ENCODE measurements around the gene PLA2G4C.
A peak's percentile ranks its signal among the peaks of the same experiment; 100 is the strongest.

PLA2G4C gene

DNA sequence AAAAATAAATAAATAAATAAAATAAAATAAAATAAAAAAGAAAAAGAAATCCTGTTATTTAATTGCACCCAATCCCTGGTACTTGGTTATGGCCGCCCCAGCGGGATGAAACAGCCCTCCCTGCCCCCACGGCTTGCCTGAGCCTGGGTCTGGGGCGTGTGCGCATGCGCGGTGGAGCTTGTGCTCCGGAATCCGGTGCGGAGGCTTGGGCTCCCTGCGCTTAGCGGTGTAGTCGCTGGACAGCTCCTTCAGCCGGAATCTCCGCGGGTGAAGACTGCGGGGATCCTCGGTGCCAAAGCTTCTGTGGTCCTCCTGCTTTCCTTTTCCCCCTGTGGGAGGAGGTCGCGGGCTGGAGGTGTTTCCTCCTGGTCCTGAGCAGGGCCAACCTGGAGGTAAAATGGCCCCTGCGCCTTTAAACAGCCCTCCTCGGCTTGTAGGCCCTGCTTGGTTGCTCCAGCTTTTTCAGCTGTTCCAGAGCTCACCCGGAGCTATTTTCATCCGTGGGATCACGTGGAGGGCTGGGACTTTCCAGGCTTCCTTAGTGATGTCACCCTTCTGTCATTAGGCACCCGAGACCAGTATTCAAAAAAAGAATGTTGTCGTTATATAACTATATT is at the start of gene PLA2G4C:
TSS of gene PLA2G4C (minus strand) at position 468 of the 617 bp plus-strand sequence. CDS start 4,288 bp downstream, outside the sequence.
- peak within 1 kb of the TSS; percentile 11; the same call in 1 of the 2 replicates for H3K27ac ChIP-seq (ENCODE audit: low read depth, low read length)
- H3K4me2 ChIP-seq (ENCODE audit: low read length): peak within 1 kb of the TSS; percentile 78

DNA sequence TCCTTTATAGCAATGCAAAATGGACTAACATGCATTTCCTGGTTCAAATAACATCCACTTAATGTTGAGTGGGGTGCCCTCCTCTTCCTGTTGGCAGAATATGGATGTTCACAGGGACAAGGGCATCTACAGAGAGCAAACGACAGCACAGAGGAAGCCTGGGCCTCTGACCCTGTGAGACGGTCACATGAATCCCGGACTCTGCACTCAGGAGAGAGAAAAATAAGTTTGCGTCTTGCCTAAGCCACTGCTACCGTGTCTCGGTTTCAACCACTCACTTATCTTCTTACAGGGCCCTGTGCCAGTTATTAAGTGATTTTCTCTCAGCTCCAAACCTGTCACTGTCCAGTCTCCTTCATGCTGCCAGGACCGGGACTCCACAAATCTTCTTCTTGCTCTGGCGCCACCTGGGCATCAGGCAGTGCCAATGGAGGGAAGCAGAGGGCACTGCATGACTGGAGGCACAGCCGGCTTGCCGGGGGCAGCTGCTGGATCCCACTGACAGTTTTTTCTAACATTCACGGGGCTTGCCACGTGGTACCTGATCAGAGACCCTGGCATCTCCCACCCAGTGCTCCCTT is 47.7 kb upstream of the PLA2G4C start:
- H3K79me2 ChIP-seq (ENCODE audit: control insufficient read depth, low read length): no peaks in the 10 kb centered on the region
- H3K27me3 ChIP-seq (ENCODE audit: control insufficient read depth, low read length): no peaks in the 10 kb centered on the region
- no peaks in the 10 kb centered on the region for H3K4me1 ChIP-seq (ENCODE audit: control insufficient read depth, low read length)
- no peaks in the 10 kb centered on the region for H3K9me3 ChIP-seq (ENCODE audit: control insufficient read depth, insufficient read depth, low read length)
- H3K36me3 ChIP-seq (ENCODE audit: control insufficient read depth, low read length): peaks cover 78% of the 10 kb centered on the region
- no peaks in the 10 kb centered on the region for H3K9me2 ChIP-seq (replicated peaks; ENCODE audit: control insufficient read depth, low read length)
- no peak overlapping the region for H3K27ac ChIP-seq (ENCODE audit: low read depth, low read length)
- H3K4me2 ChIP-seq (ENCODE audit: low read length): no peak overlapping the region
- TF ChIP-seq, protein P1, sequence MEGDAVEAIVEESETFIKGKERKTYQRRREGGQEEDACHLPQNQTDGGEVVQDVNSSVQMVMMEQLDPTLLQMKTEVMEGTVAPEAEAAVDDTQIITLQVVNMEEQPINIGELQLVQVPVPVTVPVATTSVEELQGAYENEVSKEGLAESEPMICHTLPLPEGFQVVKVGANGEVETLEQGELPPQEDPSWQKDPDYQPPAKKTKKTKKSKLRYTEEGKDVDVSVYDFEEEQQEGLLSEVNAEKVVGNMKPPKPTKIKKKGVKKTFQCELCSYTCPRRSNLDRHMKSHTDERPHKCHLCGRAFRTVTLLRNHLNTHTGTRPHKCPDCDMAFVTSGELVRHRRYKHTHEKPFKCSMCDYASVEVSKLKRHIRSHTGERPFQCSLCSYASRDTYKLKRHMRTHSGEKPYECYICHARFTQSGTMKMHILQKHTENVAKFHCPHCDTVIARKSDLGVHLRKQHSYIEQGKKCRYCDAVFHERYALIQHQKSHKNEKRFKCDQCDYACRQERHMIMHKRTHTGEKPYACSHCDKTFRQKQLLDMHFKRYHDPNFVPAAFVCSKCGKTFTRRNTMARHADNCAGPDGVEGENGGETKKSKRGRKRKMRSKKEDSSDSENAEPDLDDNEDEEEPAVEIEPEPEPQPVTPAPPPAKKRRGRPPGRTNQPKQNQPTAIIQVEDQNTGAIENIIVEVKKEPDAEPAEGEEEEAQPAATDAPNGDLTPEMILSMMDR (IDR thresholded peaks at IDR 0.05; ENCODE audit: low read depth, low read length, poor library complexity, severe bottlenecking): no peak
- TF ChIP-seq EZH2phosphoT487 (IDR thresholded peaks at IDR 0.05; ENCODE audit: borderline replicate concordance, low read length): no peak
- H4K20me1 ChIP-seq (ENCODE audit: control insufficient read depth, insufficient read depth, low read depth, low read length): no peaks in the 10 kb centered on the region
- H3K4me3 ChIP-seq (ENCODE audit: low read length): no peak overlapping the region
- H3F3A ChIP-seq (ENCODE audit: control insufficient read depth, insufficient read depth): peaks cover 2% of the 10 kb centered on the region; the same call in 1 of the 2 replicates

More for the DNA sequence above, at the start of gene PLA2G4C:
- Histone ChIP-seq H3F3A (ENCODE audit: control insufficient read depth, insufficient read depth) (0 out of 2 replicates have a peak, but pooled peaks cover 2% of the 10 kb centered on the region), H3K9me2 (replicated peaks; ENCODE audit: control insufficient read depth, low read length) (no peaks in the 10 kb centered on the region), H3K27me3 (ENCODE audit: control insufficient read depth, low read length) (no peaks in the 10 kb centered on the region), H3K4me3 (ENCODE audit: low read length) (peak within 1 kb of the TSS; percentile 72), H3K9me3 (ENCODE audit: control insufficient read depth, insufficient read depth, low read length) (no peaks in the 10 kb centered on the region), H3K36me3 (ENCODE audit: control insufficient read depth, low read length) (no peaks in the 10 kb centered on the region; the same call in 1 of the 2 replicates), H4K20me1 (ENCODE audit: control insufficient read depth, insufficient read depth, low read depth, low read length) (no peaks in the 10 kb centered on the region), H3K79me2 (ENCODE audit: control insufficient read depth, low read length) (no peaks in the 10 kb centered on the region), H3K4me1 (ENCODE audit: control insufficient read depth, low read length) (peaks cover 22% of the 10 kb centered on the region)
- TF ChIP-seq EZH2phosphoT487 (IDR thresholded peaks at IDR 0.05; ENCODE audit: borderline replicate concordance, low read length): no peak
- TF ChIP-seq, protein P1 (IDR thresholded peaks at IDR 0.05; ENCODE audit: low read depth, low read length, poor library complexity, severe bottlenecking): no peak

DNA sequence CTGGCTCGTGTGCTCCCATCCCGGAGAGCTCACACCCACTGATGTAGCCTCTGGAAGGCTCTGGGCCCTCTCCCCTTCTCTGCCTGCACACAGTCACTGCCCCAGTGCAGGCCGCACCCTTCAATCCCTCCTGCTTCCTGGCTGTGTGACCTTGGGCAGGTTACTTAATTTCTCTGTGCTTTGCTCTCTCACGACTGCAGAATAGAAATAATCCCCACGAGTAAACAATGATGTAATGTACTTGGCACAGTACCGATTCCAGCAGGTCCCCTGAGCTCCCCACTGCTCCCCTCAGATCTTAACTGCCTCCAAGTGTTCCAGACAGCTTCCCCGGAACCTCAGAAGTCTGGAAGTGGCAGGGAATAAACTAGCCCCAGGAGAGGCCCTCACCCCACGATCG is 43.4 kb upstream of the PLA2G4C start:
- Histone ChIP-seq H3K27ac (ENCODE audit: low read depth, low read length) (no peak overlapping the region), H3K79me2 (ENCODE audit: control insufficient read depth, low read length) (no peaks in the 10 kb centered on the region), H4K20me1 (ENCODE audit: control insufficient read depth, insufficient read depth, low read depth, low read length) (no peaks in the 10 kb centered on the region; the same call in 1 of the 2 replicates), H3K9me2 (replicated peaks; ENCODE audit: control insufficient read depth, low read length) (no peaks in the 10 kb centered on the region), H3K27me3 (ENCODE audit: control insufficient read depth, low read length) (no peaks in the 10 kb centered on the region), H3K4me3 (ENCODE audit: low read length) (no peak overlapping the region), H3K36me3 (ENCODE audit: control insufficient read depth, low read length) (peaks cover 80% of the 10 kb centered on the region), H3K4me2 (ENCODE audit: low read length) (no peak overlapping the region), H3F3A (ENCODE audit: control insufficient read depth, insufficient read depth) (peaks cover 6% of the 10 kb centered on the region), H3K9me3 (ENCODE audit: control insufficient read depth, insufficient read depth, low read length) (no peaks in the 10 kb centered on the region), H3K4me1 (ENCODE audit: control insufficient read depth, low read length) (no peaks in the 10 kb centered on the region)
- no peak for TF ChIP-seq EZH2phosphoT487 (IDR thresholded peaks at IDR 0.05; ENCODE audit: borderline replicate concordance, low read length)
- TF ChIP-seq, protein P1 (IDR thresholded peaks at IDR 0.05; ENCODE audit: low read depth, low read length, poor library complexity, severe bottlenecking): no peak
